Endothelial cell of umbilical vein (primary cell): Measurements from ENCODE around the gene EXOC7. TPM values are rescaled to one million over a fixed set of nuclear protein-coding genes. Genes with fewer than 3 reads are reported as not detected.

Source experiments
- BruUV-seq: library from RNA; stranded (reverse); fragments of 400-500 nt; replicated peaks from 2 replicates; lab custom pipeline; 2021; lab: Mats Ljungman, UMichigan
- CTCF ChIA-PET: fragments of 300-600, 350-600 bp; sonication (Branson Sonifier 250); formaldehyde crosslinking; loops from one replicate; lab custom pipeline; 2021; ENCODE audit warnings: antibody characterized with exemption, inconsistent platforms; lab: Charles Lee
- POLR2A ChIA-PET: fragments of 300-600, 350-600 bp; sonication (Branson Sonifier 250); formaldehyde crosslinking; loops from one replicate; lab custom pipeline; 2021; ENCODE audit warnings: antibody characterized with exemption, inconsistent platforms; lab: Charles Lee
- DNase-seq: peaks from one replicate; pipeline ENCODE4 v3.0.0-alpha.2; 2011; ENCODE audit warnings: low read depth, low spot score
- FAIRE-seq: peaks from 2 replicates; lab custom pipeline; 2011; peaks lifted over from hg19 to GRCh38; lab: Jason Lieb, UNC
- H2AFZ ChIP-seq: 2 replicates; pipeline ENCODE4 v1.6.0; 2012; ENCODE audit warnings: low read depth, low read length, control low read depth, inconsistent platforms
- H3K27ac ChIP-seq: 2 replicates; pipeline ENCODE4 v1.5.1; 2011; ENCODE audit warnings: low read depth, mild to moderate bottlenecking, control low read depth, low read length, moderate library complexity; ENCODE audit not compliant: insufficient read depth
- H3K27me3 ChIP-seq, 2 experiments: 2 replicates each; pipeline versions ENCODE4 v1.6.0 to v1.6.1; 2011; ENCODE audit warnings: low read length in 2 of 2, mixed read lengths in 1 of 2; ENCODE audit not compliant: control insufficient read depth in 2 of 2, insufficient read depth in 2 of 2
- H3K36me3 ChIP-seq, 2 experiments: 2 replicates in 1 of 2; 3 replicates in 1 of 2; pipeline ENCODE4 v1.5.1; 2011; ENCODE audit warnings: low read length in 2 of 2, mild to moderate bottlenecking in 1 of 2, moderate library complexity in 1 of 2; ENCODE audit not compliant: control insufficient read depth in 2 of 2, insufficient read depth in 2 of 2; ENCODE audit errors: extremely low read depth in 1 of 2
- H3K4me1 ChIP-seq: 3 replicates; pipeline ENCODE4 v1.5.1; 2011; ENCODE audit warnings: mild to moderate bottlenecking, low read length; ENCODE audit not compliant: control insufficient read depth, insufficient read depth; ENCODE audit errors: extremely low read depth
- H3K4me2 ChIP-seq: 2 replicates; pipeline ENCODE4 v1.6.1; 2011; ENCODE audit warnings: low read length, control low read depth, mixed read lengths; ENCODE audit not compliant: insufficient read depth
- H3K4me3 ChIP-seq, 3 experiments: fragments of 200-600 bp in 1 of 3; sonication (generic), shearing (Covaris generic) in 1 of 3; replicated peaks in 1 of 3; 2 replicates each; pipeline ENCODE4 v1.5.1; 2011 to 2016; ENCODE audit warnings: control low read depth in 3 of 3, low read length in 3 of 3, mild to moderate bottlenecking in 2 of 3, inconsistent platforms in 1 of 3, low read depth in 1 of 3, moderate library complexity in 1 of 3; ENCODE audit not compliant: insufficient read depth in 1 of 3
- H3K79me2 ChIP-seq: 2 replicates; pipeline ENCODE4 v1.6.0; 2012; ENCODE audit warnings: low read length, inconsistent platforms; ENCODE audit not compliant: control insufficient read depth, insufficient read depth
- H3K9ac ChIP-seq: replicated peaks from 2 replicates; pipeline ENCODE3; 2011; ENCODE audit warnings: low read length, control low read depth; ENCODE audit not compliant: insufficient read depth; ENCODE audit errors: extremely low read depth
- H3K9me1 ChIP-seq: replicated peaks from 3 replicates; pipeline ENCODE4 v1.6.0; 2011; ENCODE audit warnings: mild to moderate bottlenecking, low read length; ENCODE audit not compliant: control insufficient read depth, insufficient read depth; ENCODE audit errors: extremely low read depth
- H3K9me3 ChIP-seq: replicated peaks from 2 replicates; pipeline ENCODE4 v1.5.1; 2012; ENCODE audit warnings: low read length, inconsistent platforms; ENCODE audit not compliant: control insufficient read depth, insufficient read depth
- H4K20me1 ChIP-seq: replicated peaks from 2 replicates; pipeline ENCODE3; 2011; ENCODE audit warnings: mild to moderate bottlenecking, low read length; ENCODE audit not compliant: control insufficient read depth, insufficient read depth; ENCODE audit errors: extremely low read depth
- CTCF ChIP-seq, 2 donors: IDR thresholded peaks; 1 replicate in 1 of 2; 2 replicates in 1 of 2; pipeline ENCODE4 v1.5.1; 2011; ENCODE audit warnings: low read length in 2 of 2, mild to moderate bottlenecking in 2 of 2, moderate library complexity in 2 of 2, control low read depth in 1 of 2, inconsistent platforms in 1 of 2, low read depth in 1 of 2; ENCODE audit not compliant: insufficient read depth in 1 of 2; ENCODE audit errors: extremely low read depth in 1 of 2
- EZH2 ChIP-seq: IDR thresholded peaks from 2 replicates; pipeline ENCODE4 v1.6.1; 2012; ENCODE audit warnings: borderline replicate concordance, low read depth, mild to moderate bottlenecking, moderate library complexity, low read length, inconsistent platforms; ENCODE audit not compliant: severe bottlenecking
- FOS ChIP-seq: IDR thresholded peaks from 2 replicates; pipeline ENCODE4 v1.6.1; 2011; ENCODE audit warnings: mild to moderate bottlenecking, low read length, moderate library complexity, borderline replicate concordance; ENCODE audit not compliant: insufficient read depth
- GATA2 ChIP-seq: IDR thresholded peaks from 2 replicates; pipeline ENCODE4 v1.7.0; 2011; ENCODE audit warnings: low read depth, mild to moderate bottlenecking, moderate library complexity, mixed read lengths, low read length; ENCODE audit not compliant: insufficient read length, insufficient read depth
- JUN ChIP-seq: IDR thresholded peaks from 2 replicates; pipeline ENCODE4 v1.6.1; 2011; ENCODE audit warnings: borderline replicate concordance, low read depth; ENCODE audit not compliant: insufficient read length, insufficient read depth
- MAX ChIP-seq: IDR thresholded peaks from 2 replicates; pipeline ENCODE4 v1.6.1; 2011; ENCODE audit not compliant: insufficient read depth, insufficient read length
- MYC ChIP-seq: IDR thresholded peaks from one replicate; pipeline ENCODE4 v1.6.1; 2011; ENCODE audit warnings: mild to moderate bottlenecking, low read depth, low read length
- POLR2A ChIP-seq: IDR thresholded peaks from 2 replicates; pipeline ENCODE4 v1.6.1; 2012; ENCODE audit warnings: low read depth, mild to moderate bottlenecking, control low read depth, low read length
- POLR2AphosphoS5 ChIP-seq: IDR thresholded peaks from 2 replicates; pipeline ENCODE4 v1.6.1; 2012; ENCODE audit warnings: low read depth, mild to moderate bottlenecking, control low read depth, low read length, moderate library complexity; ENCODE audit not compliant: insufficient read depth
- dilution Hi-C: fragments of 300-500 bp; cut with MboI; formaldehyde crosslinking; loops from one replicate; pipeline ENCODE4 v1.15.0; 2019; ENCODE audit warnings: low sequenced_read_pairs; ENCODE audit not compliant: extremely low pct_ligation_motif_present
- intact Hi-C: fragments of 100-400 bp; cut with micrococcal nuclease; formaldehyde crosslinking; loops from one replicate; pipeline ENCODE4 v1.10.0; 2022
- polyA plus RNA-seq, 4 experiments: library from polyadenylated mRNA; depleted of rRNA in 3 of 4; stranded (reverse) in 3 of 4; unstranded in 1 of 4; fragments of >200 nt; gene quantifications; 2 replicates each; pipeline versions ENCODE4 v1.2.1 to v1.2.3, GENCODE V29; 2011 to 2012; ENCODE audit warnings: missing spikeins in 1 of 4
- total RNA-seq: library from RNA; stranded (reverse); gene quantifications from 2 replicates; pipeline ENCODE4 v1.2.3, GENCODE V29; 2021

Gene EXOC7
- total and polyA plus RNA-seq, 2 donors (not counting 3 experiments of a cell fraction or from before 2014, with no cell fraction given) = 91.5 to 137 TPM

GRCh38 chr17:76049836-76050537 is 53.6 kb downstream of the EXOC7 start:
- Histone ChIP-seq H3K36me3 (peaks cover 16 to 34% of the 10 kb centered on the region in 2 experiments), H3K9me1 (no peaks in the 10 kb centered on the region), H4K20me1 (no peaks in the 10 kb centered on the region), H3K4me2 (no peak overlapping the region), H2AFZ (no peak overlapping the region), H3K4me1 (peaks cover 18% of the 10 kb centered on the region), H3K27me3 (no peaks in the 10 kb centered on the region), H3K9me3 (no peaks in the 10 kb centered on the region), H3K27ac (no peak overlapping the region), H3K9ac (no peak overlapping the region), H3K4me3 (no peak overlapping the region), H3K79me2 (peaks cover 20% of the 10 kb centered on the region)
- no TSS peak for BruUV-seq
- intact Hi-C loops (no loop called here), dilution Hi-C loops (no loop called here)
- FAIRE-seq (no peak), DNase-seq (no peak)
- POLR2A ChIA-PET = no interaction called here
- CTCF ChIA-PET = interaction anchor here (1.1 to 1.7 kb wide), 4 partner anchors 13 to 36 kb away, joined by 3 to 4 read pairs (median 3); no protein-coding TSS in a partner anchor
- no peak for TF ChIP-seq POLR2A
- no peak for TF ChIP-seq JUN
- TF ChIP-seq MAX = no peak
- no peak for TF ChIP-seq EZH2
- no peak for TF ChIP-seq GATA2
- no peak for TF ChIP-seq POLR2AphosphoS5
- TF ChIP-seq FOS = no peak
- TF ChIP-seq CTCF (IDR thresholded peaks at IDR 0.05; ENCODE audit: extremely low read depth in 1 of 2, insufficient read depth in 1 of 2, low read depth in 1 of 2, low read length in 2 of 2) = no peak
- no peak for TF ChIP-seq MYC
